C1 segment of cervical spinal cord (tissue), 14 donors: ENCODE results near the gene MRM2.

ENCODE experiments used
- DNase-seq, 14 donors: peaks; one replicate each; lab custom pipeline; 2025; lab: John Stamatoyannopoulos, UW

Gene MRM2

DNA sequence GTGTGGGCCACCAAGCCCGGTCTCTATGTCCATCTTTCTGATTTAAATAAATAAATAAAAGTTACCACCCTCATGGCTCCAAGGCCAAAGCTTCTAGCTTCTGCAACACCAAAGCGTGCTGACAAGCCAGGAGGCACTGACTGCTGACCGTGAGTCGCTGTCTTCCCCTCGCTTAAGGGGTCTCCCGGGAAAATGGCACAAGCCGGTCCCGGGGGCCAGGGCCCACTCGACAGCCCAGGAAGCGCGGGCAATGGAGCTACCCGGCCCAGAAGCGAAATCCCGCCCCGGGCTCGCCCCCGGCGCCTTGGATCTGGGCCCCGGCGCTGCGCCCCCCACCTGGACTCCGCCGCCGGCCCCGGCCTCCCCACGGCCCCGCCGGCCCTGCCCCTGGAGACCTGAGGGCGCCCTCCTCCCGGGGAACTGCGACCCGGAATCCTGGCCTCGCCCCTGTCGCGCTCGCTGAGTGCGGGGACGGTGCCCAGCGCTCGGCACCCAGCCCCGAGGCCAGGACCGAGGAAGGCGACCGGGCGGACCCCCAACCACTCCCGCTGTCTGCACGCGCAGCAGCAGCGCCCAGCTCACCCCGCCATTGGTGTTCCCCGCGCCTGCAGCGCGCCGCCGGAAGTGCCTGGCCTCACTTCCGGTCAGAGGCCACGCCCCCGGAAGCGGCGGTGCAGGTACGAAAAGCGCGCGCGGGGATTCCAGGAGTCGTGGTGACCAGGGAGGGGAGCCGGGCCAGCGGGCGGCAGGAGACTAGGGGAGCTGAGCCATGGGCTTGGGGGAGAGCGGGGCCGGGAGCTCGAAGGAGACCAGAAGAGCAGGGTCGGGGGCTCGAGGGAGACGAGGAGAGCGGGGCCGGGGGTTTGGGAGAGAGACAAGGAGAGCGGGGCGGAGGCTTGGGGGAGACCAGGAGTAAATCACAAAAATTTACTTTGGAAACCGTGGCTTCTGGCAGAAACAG is at the start of gene MRM2, which contains the start of gene NUDT1:
Gene MRM2 (minus strand): TSS at position 626 of the 961 bp plus-strand sequence. CDS start 36 bp downstream, at position 590.
Gene NUDT1 (plus strand): TSS at position 647 of the 961 bp plus-strand sequence. CDS start 2,349 bp downstream, outside the sequence.
- DNase-seq: peak in 13 of 14 donors; percentile 15 to 82 (median 64)

DNA sequence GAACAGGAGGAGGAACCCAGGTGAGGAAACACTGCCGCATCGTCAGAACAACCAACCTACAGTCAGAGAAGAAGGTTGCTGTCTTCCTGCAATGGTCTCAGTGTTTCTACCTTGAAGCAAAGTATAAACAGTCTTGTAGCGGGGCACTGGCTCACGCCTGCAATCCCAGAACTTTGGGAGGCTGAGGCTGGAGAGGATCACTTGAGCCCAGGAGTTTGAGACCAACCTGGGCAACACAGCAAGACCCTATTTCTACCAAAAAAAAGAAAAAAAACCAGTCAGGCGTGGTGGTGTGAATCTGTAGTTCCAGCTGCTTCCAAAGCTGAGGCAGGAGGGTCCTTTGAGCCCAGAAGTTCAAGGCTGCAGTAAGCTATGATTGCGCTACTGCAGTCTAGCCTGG is 48.9 kb upstream of the MRM2 start:
- no peak for DNase-seq

DNA sequence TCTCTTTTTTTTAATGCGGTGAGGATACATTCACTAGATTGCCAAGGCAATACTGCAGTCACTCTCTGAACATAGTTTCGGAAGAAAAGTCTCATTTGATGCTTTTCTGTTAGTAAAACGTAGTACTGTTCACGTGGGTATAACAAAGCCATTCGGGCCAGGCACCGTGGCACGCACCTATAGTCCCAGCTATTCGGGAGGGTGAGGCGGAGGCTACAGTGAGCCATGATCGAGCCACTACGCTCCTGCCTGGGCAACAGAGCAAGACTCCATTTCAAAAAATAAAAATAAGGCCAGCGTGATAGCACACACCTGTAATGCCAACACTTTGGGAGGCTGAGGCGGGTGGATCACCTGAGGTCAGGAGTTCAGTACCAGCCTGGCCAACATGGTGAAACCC is 47.6 kb upstream of the MRM2 start:
- DNase-seq: no peak

DNA sequence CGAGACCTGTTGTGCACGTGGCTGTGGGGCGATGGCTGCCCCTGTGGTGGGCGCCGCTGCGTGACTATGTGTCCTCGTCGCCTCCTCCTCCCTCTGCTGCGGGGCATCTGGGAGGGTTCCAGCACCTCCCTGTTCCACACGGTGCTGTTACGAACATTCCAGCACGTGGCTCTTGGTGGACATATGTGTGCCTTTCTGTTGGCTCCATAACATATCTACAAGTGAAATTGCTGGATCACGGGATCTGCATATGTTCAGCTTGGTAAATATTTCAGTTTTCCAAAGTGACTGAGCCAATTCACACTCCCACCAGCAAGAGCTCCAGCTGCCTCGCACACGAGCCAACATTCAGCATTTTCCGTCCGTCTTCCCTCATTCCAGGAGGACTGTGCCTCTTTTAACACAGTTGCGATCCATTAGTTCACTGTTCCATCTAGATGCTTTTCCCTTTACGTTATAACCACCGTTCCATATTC is 47.1 kb upstream of the MRM2 start:
- peak in 1 of 14 donors; percentile 36 for DNase-seq

DNA sequence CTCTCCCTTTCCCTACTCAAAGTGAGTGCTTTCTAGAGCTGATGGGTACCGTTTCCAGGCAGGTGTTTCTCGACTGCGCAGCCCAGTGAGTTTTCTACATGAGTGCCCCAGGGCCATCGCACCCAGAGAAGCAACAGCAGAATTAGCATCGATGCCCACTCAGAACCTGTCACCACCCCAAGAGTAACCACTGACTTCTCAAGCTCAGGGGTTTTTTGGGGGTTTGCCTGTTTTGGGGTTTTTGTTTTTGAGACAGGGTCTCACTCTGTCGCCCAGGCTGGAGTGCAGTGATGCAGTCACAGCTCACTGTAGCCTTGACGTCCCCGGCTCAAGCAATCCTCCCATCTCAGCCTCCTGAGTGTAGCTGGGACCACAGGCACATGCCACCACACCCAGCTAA is 46.5 kb upstream of the MRM2 start:
- no peak for DNase-seq

DNA sequence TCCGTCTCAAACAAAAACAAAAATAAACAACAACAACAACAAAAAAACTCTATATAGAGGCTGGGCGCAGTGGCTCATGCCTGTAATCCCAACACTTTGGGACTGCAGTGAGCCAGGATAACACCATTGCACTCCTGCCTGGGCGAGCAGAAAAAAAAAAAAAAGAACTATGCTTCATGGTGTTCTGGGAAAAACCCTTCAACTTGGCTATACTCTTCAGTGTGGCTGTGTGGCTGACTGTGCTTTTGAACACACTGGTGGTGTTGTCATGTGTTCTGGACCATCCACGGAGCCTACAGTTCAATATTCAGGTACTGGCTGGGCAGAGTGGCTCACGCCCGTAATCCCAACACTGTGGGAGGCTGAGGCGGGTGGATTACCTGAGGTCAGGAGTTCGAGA is 45.7 kb upstream of the MRM2 start:
- DNase-seq: no peak

DNA sequence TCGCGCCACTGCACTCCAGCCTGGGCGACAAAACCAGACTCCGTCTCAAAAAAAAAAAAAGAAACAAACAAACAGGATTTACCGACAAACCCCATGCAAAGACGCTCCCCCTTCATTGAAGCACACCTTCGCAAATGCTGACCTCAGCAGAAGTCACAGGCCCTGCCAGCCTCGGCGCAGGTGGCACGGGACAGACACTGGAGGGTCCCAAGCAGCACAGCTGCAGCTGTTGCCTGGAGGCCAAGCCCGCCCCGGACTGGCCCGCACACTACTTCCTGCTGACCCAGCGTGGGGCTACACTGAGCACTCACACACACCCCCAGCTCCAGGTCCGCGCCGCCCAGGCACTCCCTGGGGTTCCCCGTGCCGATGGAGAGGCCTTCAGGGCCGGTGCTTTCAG is 41.1 kb upstream of the MRM2 start:
- no peak for DNase-seq

DNA sequence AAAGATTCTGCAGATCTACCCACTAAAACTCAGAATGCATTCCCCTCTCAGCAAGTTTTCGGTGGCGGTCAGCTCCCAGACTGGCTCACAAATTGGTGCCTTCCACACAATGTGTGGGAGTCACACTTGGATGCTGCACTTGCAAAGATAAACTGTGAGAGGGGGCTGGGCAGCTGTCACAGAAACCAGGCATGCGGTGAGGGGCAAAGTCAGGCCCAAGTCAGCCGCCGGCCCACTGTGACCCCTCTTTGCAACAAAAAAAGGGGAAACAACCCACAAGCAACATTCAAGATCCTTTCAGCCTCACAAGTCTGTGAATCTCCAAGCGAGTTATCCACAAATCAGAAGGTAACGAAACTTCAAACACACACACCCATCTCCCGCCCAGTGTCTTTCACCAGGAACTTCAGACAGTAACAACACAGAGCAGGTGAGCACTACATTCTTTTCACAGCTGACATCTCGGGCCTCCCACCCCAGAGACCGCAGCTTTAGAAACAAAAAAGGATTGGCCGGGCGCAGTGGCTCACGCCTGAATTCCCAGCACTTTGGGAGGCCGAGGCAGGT is 40.3 kb upstream of the MRM2 start:
- peak in 1 of 14 donors; percentile 46 for DNase-seq

DNA sequence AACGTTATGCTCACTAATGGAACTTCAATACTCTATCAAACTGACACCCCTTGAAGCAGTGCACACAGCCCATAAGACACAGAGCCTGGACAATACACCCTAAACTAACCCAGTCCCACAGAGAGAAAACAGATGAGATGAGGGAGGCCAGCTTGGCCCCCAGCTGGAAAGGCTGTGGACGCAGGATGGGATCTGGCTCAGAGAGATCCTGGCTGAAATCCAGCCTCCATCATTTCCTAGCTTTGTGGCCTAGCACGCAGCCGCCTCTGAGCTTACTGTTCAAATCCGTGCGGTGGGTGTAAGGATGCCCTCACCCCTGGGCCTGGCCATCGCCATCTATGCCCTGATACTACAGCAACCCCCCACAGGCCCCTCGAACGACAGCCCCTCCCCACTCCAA is 39.5 kb upstream of the MRM2 start:
- peak in 3 of 14 donors; percentile 7 to 79 (median 15) for DNase-seq

DNA sequence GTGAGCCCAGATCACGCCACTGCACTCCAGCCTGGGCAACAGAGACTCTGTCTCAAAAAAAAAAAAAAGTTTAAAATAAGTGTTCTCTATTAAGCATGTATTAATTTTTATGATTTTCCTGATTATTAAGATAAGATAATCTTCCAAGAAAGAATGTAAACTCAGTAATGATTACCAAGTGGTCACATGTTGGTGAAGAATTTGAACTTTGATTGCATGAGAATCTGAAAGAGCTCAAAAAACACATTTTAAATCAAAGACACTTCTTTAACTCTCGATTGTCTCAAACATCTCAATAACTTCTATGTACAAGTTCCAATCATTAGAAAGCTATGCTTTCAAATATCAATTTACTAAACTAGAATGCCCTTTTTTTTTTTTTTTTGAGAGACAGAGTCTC is 38.4 kb upstream of the MRM2 start:
- no peak for DNase-seq

DNA sequence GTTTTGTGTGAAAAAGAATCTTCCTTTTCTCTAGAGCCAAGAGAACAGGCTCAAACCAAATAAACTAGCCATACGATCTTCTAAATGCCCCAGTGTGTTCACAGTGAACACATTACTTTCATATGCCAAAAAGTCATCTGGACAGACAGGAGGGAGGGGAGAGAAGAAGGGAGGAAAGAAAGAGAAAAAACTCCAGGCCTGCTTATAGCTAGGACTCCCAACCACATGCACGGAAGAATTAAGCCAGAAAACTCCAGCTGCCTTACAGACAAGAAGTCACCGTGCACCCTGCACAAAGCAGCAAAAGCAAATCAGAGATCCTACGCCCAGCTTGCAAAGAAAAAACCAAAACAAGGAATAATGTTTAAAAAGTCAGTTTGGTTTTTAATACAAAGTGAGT is 37.9 kb upstream of the MRM2 start:
- peak in 1 of 14 donors; percentile 15 for DNase-seq

DNA sequence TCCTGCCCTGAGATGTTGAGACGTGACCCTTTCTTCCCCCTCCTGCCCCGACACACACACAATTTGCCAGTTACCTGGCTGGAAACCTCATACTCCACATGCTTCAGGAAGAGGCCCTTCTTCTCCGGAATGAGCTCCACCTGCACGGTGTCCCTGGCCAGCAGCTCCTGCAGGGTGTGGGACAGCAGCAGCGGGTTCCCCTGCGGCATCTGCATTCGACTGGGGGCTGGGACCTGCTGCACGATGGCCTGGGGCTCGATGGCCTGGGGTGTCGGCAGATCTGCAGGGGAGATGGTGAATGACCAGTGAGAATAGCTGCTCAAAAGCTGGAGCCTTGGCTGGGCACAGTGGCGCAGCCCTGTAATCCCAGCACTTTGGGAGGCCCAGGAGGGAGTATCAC is 36.0 kb upstream of the MRM2 start:
- DNase-seq: no peak

DNA sequence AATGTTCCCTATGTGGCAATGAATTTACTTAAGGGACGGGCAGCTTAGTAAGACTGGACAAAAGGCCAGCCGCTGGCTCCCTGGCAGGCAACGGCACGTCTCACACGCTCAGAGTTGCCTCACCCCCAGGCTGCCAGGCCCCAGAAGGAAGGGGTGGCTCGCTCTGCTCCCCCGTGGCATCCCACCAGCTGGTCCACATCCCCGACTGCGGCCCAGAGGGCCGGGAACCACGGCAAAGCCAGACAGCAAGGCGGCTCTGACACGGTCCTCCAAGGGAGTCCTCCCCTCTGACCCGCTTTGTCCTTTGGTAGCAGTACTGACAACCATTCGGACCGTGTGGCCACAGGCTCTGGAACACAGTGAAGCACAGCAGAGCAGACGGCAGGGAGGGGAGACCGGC is 34.1 kb upstream of the MRM2 start:
- peak in 1 of 14 donors; percentile 49 for DNase-seq

DNA sequence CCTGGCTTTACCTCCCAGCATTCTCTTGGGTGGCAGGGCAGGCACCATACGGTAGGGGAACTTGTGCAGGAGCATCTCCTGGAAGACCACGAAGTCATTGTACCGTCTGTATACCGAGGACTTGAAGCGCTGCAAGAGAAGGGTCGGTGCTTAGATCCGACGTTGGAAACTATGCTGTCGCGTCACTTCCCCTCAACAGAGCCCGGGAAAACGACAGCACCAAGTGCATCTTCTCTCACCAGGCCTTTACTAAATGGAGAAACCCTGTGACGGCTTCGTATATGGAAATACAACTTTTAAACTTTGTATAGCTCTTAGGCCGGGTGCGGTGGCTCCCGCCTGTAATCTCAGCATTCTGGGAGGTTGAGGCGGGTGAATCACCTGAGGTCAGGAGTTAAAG is 33.1 kb upstream of the MRM2 start:
- DNase-seq: no peak

DNA sequence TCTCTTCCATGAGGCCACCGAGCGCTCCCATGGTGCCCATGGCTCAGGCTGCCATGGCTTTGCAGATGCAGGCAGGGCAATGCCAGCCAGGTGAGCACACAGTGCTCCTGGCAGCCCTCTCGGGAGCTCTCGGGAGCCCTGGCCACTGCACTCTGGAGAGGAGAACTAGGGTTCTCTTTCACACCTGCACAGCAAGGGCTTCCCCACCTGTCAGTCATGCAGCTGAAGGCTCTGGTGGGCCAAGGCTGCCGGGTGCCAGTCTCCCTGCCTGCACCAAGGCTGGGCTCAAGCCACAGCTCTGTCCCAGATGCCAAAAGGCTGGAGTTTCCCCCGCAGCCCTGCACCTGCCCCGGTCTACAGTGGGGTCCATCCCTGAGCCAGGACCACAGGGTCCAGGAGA is 32.7 kb upstream of the MRM2 start:
- DNase-seq: no peak

DNA sequence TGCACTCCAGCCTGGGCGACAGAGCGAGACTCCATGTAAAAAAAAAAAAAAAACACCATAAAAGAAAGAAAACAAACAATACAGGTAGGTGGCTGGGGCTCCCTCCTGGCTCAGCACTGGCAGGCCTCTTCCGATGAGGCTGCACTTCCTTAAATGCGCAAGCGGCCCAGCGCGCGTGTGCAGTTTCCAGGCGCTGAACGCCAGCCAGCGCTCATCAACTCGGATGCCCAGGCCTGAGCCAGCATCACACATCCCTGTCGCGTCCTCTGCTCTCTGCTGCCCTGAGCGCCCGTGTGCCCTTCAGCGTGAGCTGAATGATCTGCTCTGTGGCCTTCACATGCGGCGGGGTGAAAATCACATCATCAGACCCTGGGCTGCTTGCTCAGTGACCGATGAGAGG is 31.9 kb upstream of the MRM2 start:
- DNase-seq: peak in 1 of 14 donors; percentile 68

DNA sequence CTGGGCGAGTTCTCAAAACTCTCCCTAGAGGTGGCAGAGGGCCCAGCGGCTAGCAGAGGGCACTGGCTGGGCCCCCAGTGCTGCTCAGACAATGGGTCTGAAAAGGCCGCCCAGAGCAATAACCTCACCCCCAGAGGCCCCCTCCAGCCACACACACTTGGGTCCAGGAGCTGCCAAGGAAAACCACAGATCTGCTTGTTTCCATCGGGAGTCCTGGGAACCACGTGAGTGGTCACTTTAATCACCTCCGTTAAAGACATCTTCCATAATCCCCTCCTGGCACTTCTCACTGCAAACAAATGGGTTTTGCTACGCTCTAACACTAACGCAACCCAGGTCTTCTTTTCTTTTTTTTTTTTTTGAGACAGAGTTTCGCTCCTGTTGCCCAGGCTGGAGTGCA is 30.0 kb upstream of the MRM2 start:
- no peak for DNase-seq

DNA sequence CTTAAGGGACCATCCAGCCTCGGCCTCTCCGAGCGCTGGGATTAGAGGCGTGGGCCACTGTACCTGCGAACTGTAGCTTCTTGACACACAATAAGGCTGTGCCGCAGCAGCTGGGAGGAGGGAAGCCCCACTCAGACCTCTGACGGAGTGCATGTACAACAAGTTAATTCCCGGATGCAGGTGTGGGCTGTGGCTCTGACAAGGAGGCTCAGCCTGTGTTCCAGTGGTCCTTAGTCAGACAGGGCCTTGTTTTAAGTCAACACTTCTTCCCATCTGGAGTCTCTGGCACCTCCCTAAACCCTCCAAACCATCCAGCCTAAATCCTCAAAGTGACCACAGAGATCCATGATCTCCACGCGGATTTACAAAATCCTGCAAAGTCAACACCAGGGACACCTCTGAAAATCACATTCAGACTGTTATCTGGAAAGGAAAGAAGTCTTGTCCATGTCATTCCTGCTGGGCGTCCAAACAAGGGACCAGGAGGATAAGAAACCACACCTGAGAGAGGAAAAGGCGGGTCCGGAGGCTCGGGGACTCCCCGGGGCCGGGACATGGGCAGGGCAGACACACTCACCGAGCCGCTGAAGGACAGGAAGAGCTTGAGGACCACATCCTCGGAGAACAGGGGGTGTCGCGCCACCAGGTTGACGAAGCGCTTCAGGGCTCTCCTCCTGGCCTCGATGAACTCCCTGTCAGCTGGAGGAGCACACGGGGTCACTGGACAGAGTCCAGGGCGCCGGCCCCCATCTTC is 29.4 kb upstream of the MRM2 start:
- no peak for DNase-seq

DNA sequence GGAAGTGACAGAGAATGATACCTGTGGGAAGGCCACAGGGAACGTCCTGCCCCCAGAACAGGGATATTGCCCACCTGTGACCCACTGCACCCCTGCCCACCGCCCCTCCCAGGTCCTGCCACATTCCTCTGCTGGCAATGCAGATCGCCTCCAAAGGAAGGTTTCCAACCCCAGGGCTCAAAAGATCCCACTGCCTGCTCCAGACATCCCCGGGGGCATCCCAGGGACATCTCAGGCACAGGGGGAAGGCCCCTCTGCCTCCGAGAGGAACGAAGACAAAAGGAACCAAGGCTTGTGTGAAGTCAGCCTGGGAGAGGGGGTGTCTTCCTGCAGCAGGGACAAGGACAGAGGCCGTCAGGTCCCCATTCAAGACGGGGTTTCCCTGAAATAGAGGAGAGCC is 28.5 kb upstream of the MRM2 start:
- DNase-seq: no peak

DNA sequence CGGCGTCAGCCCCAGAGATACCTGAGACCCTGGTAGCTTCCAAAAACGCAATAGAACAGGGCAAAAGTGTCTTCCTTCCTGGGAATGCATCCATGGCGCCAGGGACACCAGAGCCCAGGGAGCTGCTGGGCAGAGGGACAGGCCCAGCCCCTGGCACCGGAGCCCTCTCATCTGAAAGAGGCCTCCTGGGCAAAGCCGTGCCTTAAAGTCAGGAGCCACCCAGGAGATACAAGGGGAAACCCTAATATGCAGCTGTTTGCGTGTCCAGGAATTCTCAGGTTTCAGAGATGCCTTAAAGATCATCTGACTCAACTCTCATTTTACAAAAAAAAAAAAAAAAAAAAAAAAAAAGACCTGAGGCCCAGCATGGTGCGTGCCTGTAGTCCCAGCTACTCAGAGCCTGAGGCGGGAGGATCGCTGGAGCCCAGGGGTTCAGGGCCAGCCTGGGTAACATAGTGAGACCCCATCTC is 28.0 kb upstream of the MRM2 start:
- DNase-seq: peak in 1 of 14 donors; percentile 72

DNA sequence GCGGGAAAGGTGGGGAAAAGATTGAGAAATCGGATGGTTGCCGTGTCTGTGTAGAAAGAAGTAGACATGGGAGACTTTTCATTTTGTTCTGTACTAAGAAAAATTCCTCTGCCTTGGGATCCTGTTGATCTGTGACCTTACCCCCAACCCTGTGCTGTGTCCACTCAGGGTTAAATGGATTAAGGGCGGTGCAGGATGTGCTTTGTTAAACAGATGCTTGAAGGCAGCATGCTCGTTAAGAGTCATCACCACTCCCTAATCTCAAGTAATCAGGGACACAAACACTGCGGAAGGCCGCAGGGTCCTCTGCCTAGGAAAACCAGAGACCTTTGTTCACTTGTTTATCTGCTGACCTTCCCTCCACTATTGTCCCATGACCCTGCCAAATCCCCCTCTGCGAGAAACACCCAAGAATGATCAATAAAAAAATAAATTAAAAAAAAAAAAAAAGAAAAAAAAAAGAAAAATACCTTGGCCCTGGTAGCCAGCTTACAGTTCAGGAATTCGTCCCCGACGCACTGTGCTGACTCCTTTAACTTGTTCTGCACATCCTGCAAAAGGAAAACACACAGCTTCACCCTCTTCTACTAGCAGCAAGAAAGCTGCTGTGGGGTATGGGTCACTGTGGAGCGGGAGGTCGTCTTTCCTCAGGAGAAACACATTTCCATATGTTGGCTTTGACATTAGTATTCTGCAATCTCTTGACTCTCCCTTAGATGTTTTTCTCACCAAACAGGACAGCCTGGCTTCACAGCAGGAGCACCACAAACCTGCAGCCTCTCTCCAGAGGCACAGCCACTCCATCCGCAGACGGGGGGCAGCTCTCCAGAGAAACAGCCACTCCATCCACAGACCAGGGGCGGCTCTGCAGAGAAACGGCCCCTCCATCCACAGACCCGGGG is 27.3 kb upstream of the MRM2 start:
- DNase-seq: peak in 1 of 14 donors; percentile 72
